ENCODE results near the gene SV2A.
"Not testable (repeated sequence)": the region's sequence is repeated elsewhere in the genome, so short reads cannot be mapped to it uniquely, and the experiment has no call there.

Gene SV2A, protein sequence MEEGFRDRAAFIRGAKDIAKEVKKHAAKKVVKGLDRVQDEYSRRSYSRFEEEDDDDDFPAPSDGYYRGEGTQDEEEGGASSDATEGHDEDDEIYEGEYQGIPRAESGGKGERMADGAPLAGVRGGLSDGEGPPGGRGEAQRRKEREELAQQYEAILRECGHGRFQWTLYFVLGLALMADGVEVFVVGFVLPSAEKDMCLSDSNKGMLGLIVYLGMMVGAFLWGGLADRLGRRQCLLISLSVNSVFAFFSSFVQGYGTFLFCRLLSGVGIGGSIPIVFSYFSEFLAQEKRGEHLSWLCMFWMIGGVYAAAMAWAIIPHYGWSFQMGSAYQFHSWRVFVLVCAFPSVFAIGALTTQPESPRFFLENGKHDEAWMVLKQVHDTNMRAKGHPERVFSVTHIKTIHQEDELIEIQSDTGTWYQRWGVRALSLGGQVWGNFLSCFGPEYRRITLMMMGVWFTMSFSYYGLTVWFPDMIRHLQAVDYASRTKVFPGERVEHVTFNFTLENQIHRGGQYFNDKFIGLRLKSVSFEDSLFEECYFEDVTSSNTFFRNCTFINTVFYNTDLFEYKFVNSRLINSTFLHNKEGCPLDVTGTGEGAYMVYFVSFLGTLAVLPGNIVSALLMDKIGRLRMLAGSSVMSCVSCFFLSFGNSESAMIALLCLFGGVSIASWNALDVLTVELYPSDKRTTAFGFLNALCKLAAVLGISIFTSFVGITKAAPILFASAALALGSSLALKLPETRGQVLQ

DNA sequence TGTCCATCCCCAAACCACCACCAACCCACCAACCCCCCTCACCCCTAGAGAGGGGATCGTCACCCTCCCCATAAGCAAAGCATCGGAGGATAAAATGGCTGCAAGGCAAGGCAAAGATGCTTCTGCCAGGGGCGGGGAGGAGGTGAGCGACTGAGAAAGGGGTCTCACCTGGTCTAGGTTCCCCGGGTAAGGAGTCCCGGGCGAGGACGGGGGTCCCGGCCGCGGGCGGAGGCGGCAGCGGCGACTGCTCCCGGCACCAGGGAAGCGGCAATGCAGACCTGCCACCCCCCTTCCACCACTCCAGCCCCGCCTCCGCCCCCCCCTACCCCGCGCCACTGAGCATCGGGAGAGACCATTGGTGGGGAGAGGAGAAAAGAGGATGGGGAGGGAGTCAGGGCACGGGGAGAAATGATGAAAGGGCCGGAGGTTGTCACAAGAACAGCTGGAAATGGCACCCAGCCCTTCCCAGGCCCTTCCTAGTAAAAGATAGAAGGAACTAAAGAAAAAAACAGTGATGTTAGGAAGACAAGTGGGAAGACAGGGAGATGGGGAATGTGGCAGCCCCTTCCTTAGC, at the start of gene SV2A:
Gene SV2A (minus strand): TSS at position 274 of the 574 bp plus-strand sequence. CDS start 4,004 bp downstream, outside the sequence.
- ATAC-seq = peak; percentile 89

GRCh38 chr1:149967041-149967440, 49.4 kb upstream of the SV2A start:
- Mint-ChIP-seq H3K27ac (no peak overlapping the region), H3K27me3 (no peaks in the 10 kb centered on the region), H3K4me1 (peaks cover 11% of the 10 kb centered on the region), H3K4me3 (no peak overlapping the region), H3K9me3 (no peaks in the 10 kb centered on the region)
- DNase-seq (no peak), ATAC-seq (no peak)

More for the DNA sequence above, at the start of gene SV2A:
- Mint-ChIP-seq H3K27ac (peak within 1 kb of the TSS; percentile 86 to 91), H3K27me3 (no peaks in the 10 kb centered on the region), H3K9me3 (no peaks in the 10 kb centered on the region), H3K4me1 (peaks cover 47% of the 10 kb centered on the region), H3K4me3 (peak within 1 kb of the TSS; percentile 86 to 90)
- DNase-seq = peak; percentile 31 to 35

DNA sequence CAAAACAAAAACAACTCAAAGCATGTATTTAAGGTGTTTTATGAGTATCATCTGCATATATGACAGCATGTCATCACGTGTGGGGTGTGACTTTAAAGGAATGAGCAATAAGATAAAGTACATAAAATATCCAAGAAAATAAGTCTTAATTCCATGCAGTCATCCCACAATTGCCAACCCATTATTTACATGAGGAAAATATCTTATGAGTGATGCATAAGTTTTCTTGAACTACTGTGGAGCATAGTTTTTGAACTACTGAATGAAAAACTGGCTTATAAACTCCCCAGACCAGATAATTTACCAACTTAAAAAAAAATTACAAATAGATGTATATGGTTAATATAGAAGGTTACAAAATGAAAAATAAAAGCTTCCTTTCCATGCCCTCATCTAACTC, 48.8 kb upstream of the SV2A start:
- Mint-ChIP-seq H3K9me3 (no peaks in the 10 kb centered on the region), H3K27ac (no peak overlapping the region), H3K27me3 (no peaks in the 10 kb centered on the region), H3K4me1 (peaks cover 14% of the 10 kb centered on the region), H3K4me3 (no peak overlapping the region)
- DNase-seq (no peak), ATAC-seq (no peak)

GRCh38 chr1:149965440-149965839, 47.8 kb upstream of the SV2A start:
- DNase-seq = no peak
- ATAC-seq = no peak
- Mint-ChIP-seq H3K27ac (no peak overlapping the region), H3K4me3 (no peak overlapping the region), H3K4me1 (peaks cover 14% of the 10 kb centered on the region), H3K9me3 (no peaks in the 10 kb centered on the region), H3K27me3 (no peaks in the 10 kb centered on the region)

DNA sequence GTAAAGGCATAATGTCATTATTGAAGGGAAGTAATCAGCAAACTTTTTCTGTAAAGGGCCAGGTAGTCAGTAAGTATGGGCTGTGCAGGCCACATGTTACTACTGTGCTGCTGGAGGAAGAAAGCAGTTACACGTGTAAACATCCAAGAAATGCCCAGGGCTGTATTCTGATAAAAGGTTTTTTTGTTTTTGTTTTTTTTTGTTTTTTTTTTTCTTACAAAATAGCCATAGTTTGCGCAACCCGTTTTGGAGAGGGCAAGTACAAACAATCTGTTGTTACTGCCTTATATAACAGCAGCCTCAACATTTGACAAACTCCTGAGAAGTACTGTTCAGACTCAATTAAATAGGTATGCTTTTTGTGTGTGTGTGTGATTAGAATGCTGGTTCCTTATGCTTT, 45.7 kb upstream of the SV2A start:
- Mint-ChIP-seq H3K27ac (no peak overlapping the region), H3K9me3 (no peaks in the 10 kb centered on the region), H3K27me3 (no peaks in the 10 kb centered on the region), H3K4me1 (peaks cover 14% of the 10 kb centered on the region), H3K4me3 (no peak overlapping the region)
- ATAC-seq (no peak), DNase-seq (no peak)

DNA sequence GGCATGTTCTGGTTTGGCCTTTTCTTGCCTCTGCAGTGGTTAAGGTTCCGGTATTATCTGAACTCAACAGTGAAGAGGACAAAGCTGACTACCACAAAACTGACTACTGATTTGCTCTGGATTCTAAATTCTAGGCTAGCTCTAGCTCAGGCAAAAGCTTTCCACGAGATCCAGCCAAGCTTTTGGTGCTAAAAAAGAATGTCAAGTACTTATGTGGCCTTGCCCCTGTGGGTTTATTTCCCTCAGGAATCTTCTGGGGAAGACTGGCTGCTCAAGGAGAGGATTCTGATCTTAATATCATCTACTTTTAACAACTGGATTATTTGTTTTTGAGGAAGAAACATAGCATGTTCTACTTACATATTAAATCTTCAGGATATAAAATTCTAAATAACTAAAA, 45.1 kb upstream of the SV2A start:
- H3K27me3 Mint-ChIP-seq = no peaks in the 10 kb centered on the region
- H3K9me3 Mint-ChIP-seq = no peaks in the 10 kb centered on the region
- no peak overlapping the region for H3K4me3 Mint-ChIP-seq
- DNase-seq (no peak), ATAC-seq (no peak)
- peaks cover 14% of the 10 kb centered on the region for H3K4me1 Mint-ChIP-seq
- H3K27ac Mint-ChIP-seq = no peak overlapping the region

- Mint-ChIP-seq H3K27ac (peak overlapping the region in 1 of 2 donors; percentile 88), H3K9me3 (no peaks in the 10 kb centered on the region), H3K27me3 (no peaks in the 10 kb centered on the region), H3K4me1 (peaks cover 14% of the 10 kb centered on the region), H3K4me3 (no peak overlapping the region)
- peak; percentile 70 for ATAC-seq
- DNase-seq = peak; percentile 19 to 50
Measured at GRCh38 chr1:149962039-149962647, 44.5 kb upstream of the SV2A start.

DNA sequence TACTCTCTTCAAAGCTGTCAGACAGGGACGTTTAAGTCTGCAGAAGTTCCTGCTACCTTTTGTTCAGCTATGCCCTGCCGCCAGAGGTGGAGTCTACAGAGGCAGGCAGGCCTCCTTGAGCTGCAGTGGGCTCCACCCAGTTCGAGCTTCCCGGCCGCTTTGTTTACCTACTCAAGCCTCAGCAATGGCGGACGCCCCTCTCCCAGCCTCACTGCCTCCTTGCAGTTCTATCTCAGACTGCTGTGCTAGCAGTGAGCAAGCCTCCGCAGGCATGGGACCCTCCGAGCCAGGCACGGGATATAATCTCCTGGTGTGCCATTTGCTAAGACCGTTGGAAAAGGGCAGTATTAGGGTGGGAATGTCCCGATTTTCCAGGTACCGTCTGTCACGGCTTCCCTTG, 39.9 kb upstream of the SV2A start:
- not testable (repeated sequence) for H3K27me3 Mint-ChIP-seq, DNase-seq, ATAC-seq, H3K4me3 Mint-ChIP-seq, H3K4me1 Mint-ChIP-seq, H3K27ac Mint-ChIP-seq, H3K9me3 Mint-ChIP-seq

DNA sequence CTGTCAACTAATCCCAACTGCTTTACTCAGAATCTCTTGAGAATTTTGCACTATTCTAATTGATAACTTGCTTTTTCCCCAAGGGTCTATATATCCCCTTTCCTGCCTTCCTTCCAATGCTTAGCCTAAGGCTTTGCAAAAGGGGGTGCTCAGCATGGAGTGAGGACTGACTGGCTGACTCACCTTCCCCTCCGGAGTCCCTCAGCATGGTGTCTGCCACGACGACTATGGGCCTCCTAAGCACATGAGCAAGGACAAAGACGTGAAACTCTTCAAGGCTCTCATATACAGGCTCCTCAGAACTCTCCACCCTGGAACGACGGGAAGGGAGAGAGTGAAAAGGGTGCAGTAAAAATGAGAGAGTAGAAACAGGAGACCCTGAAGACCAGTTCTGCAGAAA, 32.3 kb upstream of the SV2A start:
- no peaks in the 10 kb centered on the region for H3K4me1 Mint-ChIP-seq
- H3K4me3 Mint-ChIP-seq = no peak overlapping the region

DNA sequence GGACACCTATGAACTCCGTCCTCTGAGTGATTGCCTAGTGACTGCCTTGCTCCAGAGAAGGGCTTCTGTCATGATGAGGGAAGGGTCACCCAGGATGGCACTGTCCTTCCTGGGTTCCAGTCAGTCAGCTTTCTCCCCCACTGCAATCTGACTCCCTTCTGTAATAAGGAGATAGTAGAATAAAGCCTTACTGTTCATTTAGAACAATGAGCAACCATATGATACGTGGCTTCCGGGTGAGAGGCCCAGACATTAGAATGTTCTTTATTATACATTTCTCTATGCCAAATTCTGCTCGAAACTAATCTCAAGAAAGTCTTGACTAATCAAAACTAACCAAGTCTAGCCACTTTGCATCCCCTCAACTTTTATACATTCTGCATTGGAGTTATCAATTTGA, 27.6 kb upstream of the SV2A start:
- DNase-seq (no peak), ATAC-seq (no peak)
- no peak overlapping the region for H3K27ac Mint-ChIP-seq
- no peaks in the 10 kb centered on the region for H3K9me3 Mint-ChIP-seq
- no peak overlapping the region for H3K4me3 Mint-ChIP-seq
- peaks cover 18% of the 10 kb centered on the region for H3K4me1 Mint-ChIP-seq
- no peaks in the 10 kb centered on the region for H3K27me3 Mint-ChIP-seq

More for the DNA sequence above, 32.3 kb upstream of the SV2A start:
- DNase-seq (no peak), ATAC-seq (no peak)
- Mint-ChIP-seq H3K27ac (peak overlapping the region in 1 of 2 donors; percentile 61), H3K27me3 (no peaks in the 10 kb centered on the region), H3K9me3 (peaks cover 0 to 4% of the 10 kb centered on the region in 2 donors)

DNA sequence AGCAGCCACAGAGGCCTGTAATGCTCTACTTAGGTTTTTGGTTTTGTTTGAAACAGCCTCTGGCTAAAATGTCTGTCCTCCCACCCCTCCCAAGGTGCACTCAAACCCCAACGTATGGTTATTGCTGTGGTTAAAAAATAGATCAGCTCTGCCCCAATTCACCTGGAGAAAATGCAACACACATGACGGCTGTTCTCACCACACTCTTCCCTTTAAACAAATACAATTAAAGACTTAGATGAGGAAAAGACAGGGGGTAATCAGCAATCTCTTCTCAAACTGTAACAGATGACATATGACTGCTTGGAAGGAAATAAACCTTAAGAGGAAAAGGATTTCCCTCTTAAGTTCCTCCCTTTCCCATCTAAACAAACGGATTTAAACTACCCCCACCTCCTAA, 25.2 kb upstream of the SV2A start:
- Mint-ChIP-seq H3K27ac (no peak overlapping the region), H3K27me3 (no peaks in the 10 kb centered on the region), H3K9me3 (no peaks in the 10 kb centered on the region), H3K4me1 (peaks cover 37% of the 10 kb centered on the region), H3K4me3 (no peak overlapping the region)
- DNase-seq (no peak), ATAC-seq (no peak)

DNA sequence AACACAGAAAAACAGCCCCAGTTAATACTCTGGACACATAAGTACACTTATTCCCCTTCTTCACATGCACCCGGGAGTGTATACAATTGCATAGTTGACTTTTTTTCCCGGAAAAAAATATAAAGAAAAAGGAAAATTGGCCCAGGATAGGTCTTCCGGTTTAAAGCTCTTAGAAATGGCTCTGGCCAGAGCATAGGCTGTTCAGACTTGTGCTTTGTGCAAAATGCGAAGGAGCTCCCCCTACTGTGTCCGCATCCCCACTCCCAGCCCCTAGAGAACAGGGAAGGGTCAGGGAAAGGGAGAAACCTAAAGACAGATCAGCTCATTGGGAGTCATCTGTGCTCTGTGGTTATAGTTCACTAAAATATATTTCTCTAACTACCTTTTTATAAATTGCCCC, 24.6 kb upstream of the SV2A start:
- Mint-ChIP-seq H3K4me1 (peaks cover 44% of the 10 kb centered on the region), H3K27ac (no peak overlapping the region), H3K4me3 (no peak overlapping the region), H3K27me3 (no peaks in the 10 kb centered on the region), H3K9me3 (no peaks in the 10 kb centered on the region)
- ATAC-seq = no peak
- no peak for DNase-seq

- H3K27ac Mint-ChIP-seq = peak overlapping the region in 1 of 2 donors; percentile 5
- peaks cover 53% of the 10 kb centered on the region for H3K4me1 Mint-ChIP-seq
- DNase-seq (no peak), ATAC-seq (no peak)
- H3K9me3 Mint-ChIP-seq = no peaks in the 10 kb centered on the region
- no peaks in the 10 kb centered on the region for H3K27me3 Mint-ChIP-seq
- no peak overlapping the region for H3K4me3 Mint-ChIP-seq
Measured at GRCh38 chr1:149940427-149940826, 22.8 kb upstream of the SV2A start.

DNA sequence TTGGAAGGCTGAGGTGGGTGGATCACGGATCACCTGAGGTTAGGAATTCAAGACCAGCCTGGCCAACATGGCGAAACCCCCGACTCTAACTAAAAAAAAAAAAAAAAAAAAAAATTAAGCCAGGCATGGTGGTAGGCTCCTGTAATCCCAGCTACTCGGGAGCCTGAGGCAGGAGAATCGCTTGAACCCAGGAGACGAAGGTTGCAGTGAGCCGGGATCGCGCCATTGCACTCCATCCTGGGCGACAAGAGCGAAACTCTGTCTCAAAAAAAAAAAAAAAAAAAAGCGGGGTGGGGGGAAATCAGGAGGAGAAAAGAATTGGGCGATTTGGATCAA, 21.0 kb upstream of the SV2A start:
- H3K9me3 Mint-ChIP-seq, H3K27me3 Mint-ChIP-seq, ATAC-seq, DNase-seq: not testable (repeated sequence)
- peak overlapping the region; percentile 53 to 62 for H3K4me3 Mint-ChIP-seq
- H3K4me1 Mint-ChIP-seq = peaks cover 42% of the 10 kb centered on the region
- peak overlapping the region in 1 of 2 donors; percentile 29 for H3K27ac Mint-ChIP-seq

DNA sequence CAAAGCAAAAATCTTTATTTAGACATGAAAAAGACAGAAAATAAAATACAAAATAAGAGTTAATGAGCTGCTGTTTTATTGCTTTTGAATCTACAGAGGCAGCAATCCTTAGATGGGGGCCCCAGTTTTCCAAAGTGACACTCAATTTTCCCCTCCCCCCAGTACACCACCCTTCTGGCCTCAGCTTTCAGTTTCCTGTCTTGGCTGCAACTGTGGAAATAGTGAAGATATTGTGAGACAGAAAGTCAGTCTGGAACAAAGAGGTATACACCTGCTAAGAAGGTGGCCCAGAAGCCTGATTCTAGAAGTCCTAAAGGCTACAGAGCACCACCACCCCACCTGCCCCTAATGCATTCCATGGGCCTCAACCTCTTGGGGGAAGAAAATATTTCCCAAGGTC, 20.1 kb upstream of the SV2A start:
- H3K9me3 Mint-ChIP-seq = no peaks in the 10 kb centered on the region
- DNase-seq = no peak
- H3K4me1 Mint-ChIP-seq = peaks cover 35% of the 10 kb centered on the region
- H3K27me3 Mint-ChIP-seq = no peaks in the 10 kb centered on the region
- H3K4me3 Mint-ChIP-seq = peak overlapping the region; percentile 55 to 65
- H3K27ac Mint-ChIP-seq = peak overlapping the region in 1 of 2 donors; percentile 85
- peak; percentile 69 for ATAC-seq

Data from stimulated activated naive CD8-positive, alpha-beta T cell treated with anti-CD3 and anti-CD28 coated beads, Interleukin-15, amount 100 ng/mL, for 72 hours (primary cell).